Stimulated activated CD8-positive, alpha-beta memory T cell treated with anti-CD3 and anti-CD28 coated beads, Interleukin-4, amount 100 ng/mL, for 24 hours (primary cell): ENCODE measurements around the gene MMP11.
A peak's percentile ranks its signal among the peaks of the same experiment; 100 is the strongest.

Experiments used
- DNase-seq: peaks from one replicate; pipeline ENCODE4 v3.0.0-alpha.2; 2020; ENCODE audit warnings: low read depth

The MMP11 gene

DNA sequence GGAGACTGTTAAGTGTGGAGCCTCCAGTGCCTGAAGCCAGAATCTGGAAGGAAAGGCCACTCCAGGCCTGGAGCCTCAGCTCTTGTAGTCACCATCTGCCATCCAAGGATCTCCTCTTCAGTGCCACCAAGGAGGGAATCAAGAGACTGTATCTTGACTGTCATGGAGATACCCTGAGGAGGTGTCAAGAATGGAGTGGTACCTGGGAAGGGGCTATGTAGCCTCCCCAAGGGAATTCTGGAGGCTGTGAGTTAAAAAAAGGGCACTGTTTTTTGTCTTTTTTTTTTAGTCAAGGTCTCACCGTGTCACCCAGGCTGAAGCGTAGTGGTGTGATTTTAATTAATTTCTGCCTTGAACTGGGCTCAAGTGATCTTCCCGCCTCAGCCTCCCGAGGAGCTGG lies 13.1 kb upstream of the MMP11 start:
- DNase-seq = no peak

- no peak for DNase-seq
Observed at GRCh38 chr22:23760056-23760455, 12.6 kb upstream of the MMP11 start.

DNA sequence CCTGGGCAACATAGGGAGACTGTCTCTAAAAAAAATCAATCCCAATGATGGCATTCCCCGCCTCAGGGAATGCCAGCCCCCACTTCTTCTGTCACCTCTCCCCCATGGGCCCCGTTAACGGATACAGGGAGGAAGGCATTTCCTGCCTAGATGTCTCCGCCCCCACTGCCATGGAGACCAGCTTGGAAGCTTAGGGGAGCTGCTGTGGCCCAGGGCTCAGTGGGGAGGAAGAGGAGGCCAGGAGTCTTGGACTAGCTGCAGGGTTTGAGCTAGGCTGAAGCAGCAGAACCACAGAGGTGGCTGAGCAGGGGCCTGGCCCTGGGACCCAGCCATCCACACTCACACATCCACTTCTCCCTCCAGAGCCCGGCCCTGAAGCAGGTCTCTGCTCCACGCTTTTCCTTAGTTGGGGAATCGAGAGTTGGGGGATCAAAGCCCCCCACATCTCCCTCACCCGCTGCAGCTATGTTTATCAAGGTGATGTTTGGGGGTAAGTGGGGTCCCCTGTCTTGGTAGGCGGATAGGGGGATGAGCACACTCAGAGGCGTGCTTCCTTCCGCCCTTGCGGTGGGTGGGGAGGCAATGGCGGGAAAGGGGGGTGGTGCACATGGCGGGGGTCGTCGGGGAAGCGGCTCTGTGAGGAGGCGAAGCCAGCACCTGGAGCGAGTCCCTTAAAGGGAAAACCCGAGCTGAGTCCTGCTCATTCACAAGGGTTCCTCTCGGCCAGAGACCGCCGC lies 9.6 kb upstream of the MMP11 start, which contains the start of gene C22orf15:
C22orf15 (plus strand) TSS at position 149 of the 737 bp plus-strand sequence; CDS start at position 466, 317 bp downstream.
- DNase-seq = no peak

DNA sequence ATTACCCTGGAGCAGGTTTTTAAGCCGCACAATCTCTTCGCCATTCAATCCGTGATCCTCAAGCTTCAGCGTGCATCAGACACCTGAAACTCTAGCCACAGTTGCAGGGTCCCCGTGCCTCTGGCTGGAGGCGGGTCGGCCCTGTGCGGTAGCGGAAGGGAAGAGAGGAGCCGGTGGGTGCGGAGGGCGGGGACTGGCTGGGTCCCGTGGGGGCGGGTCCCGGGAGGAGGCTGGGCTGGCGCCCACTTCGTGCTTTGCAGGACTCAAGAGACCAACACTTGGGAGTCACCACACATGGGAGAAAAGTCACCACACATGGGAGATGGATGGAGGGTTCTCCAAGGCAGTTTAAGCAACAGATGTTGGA lies 9.1 kb upstream of the MMP11 start:
- DNase-seq = peak; percentile 49

- no peak for DNase-seq
Observed at GRCh38 chr22:23763954-23764353, 8.7 kb upstream of the MMP11 start.

GRCh38 chr22:23764899-23765881 lies 7.5 kb upstream of the MMP11 start:
- no peak for DNase-seq

- no peak for DNase-seq
Observed at GRCh38 chr22:23767303-23767672, 5.4 kb upstream of the MMP11 start.

- peak; percentile 69 for DNase-seq
Observed at GRCh38 chr22:23767673-23768548, 4.7 kb upstream of the MMP11 start, which contains the start of gene CHCHD10. CHCHD10 (minus strand) TSS chr22:23767972; CDS start chr22:23767874, 98 bp downstream.

GRCh38 chr22:23769321-23769965 lies 3.2 kb upstream of the MMP11 start:
- no peak for DNase-seq

GRCh38 chr22:23772315-23772648 lies 367 bp upstream of the MMP11 start:
- no peak for DNase-seq

GRCh38 chr22:23773483-23774113 lies 949 bp downstream of the MMP11 start:
- no peak for DNase-seq

DNA sequence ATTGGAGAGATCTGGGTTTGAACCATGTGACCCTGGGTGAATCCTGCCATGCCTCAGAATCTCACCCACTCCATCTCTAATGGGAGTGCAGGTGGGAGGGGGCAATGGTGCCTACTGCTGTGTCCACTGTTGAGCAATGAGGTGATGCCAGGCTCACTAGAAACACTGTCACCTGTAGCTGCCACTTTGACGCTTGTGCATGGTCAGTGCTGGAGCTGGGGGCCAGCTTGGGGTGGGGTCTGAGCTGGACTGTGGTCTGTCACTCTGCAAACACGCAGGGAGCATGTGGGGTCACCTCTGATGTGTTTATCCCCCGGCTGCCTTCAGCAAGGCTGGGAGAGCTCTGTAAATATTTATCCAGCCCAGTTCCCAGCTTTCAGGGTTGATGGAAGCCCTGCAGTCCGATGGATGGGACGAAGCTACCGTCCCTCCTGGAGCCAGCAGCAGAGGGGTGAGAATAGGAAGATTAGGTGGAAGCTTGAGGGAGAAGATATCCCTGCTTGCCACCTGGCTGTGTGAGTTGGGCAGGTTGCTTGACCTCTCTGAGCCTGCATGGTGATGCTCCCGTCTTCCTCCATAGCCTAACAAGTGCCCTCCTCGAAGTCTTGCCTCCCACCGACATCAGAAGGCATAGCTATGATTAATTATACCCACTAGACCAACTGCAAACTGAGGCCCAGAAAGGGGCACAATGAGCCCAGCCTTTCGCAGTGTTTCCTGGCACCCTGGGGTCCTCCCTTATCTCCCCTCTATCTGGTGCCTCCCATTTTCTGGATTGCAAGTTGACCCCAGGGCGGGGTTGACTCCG lies 1.7 kb downstream of the MMP11 start:
- DNase-seq = no peak

- no peak for DNase-seq
Observed at GRCh38 chr22:23774922-23775436, 2.3 kb downstream of the MMP11 start.

- no peak for DNase-seq
Observed at GRCh38 chr22:23775779-23776375, 3.2 kb downstream of the MMP11 start.

DNA sequence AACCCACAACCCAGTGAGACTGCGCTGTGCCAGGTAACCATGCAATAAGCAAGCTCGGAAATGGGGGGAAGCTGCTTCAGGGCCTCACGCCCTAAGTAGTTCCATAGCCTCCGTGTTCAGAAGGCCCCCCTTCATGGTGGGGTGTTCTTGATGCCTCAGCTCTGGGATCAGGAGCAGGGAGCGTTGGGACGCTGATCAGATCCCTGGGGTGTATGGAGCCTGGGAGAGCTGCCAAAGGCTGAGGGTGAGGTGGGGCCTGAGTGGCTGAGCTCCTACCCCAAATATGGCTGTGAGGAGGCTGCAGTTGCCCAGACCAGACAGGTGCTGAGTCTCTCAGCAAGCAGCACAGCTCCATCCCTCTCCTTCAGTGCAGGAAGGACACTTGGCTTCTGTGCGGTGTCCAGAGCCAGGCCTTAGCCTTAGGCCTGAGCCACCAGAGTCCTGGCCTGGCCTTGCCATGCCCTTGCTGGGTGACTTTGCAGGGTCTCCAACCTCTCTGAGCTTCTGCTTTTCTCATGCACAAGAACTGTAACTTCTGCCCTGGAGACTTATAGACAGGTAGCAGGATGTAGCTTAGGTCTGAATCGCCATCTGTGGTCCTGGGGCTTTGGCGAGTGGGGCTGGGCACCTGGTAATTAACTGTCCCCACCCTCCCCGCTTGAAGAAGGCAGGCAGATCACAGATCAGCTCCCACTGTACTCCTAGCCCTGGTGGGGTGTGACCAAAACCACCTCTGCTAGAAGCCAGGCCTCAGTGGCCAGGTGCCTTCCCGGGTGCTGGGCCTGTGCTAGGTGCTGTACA lies 5.3 kb downstream of the MMP11 start:
- DNase-seq = no peak

- DNase-seq = no peak
Observed at GRCh38 chr22:23778577-23778900, 5.9 kb downstream of the MMP11 start.

DNA sequence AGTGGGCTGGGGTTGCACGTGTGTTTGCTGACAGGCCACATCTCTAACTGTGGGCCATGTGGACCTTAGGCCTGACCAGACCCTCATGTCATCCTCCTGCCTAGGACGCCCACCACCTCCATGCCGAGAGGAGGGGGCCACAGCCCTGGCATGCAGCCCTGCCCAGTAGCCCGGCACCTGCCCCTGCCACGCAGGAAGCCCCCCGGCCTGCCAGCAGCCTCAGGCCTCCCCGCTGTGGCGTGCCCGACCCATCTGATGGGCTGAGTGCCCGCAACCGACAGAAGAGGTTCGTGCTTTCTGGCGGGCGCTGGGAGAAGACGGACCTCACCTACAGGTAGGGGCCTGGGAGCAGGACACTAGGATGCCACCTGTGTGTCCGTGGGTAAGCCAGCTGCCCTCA lies 6.4 kb downstream of the MMP11 start:
- DNase-seq = no peak

DNA sequence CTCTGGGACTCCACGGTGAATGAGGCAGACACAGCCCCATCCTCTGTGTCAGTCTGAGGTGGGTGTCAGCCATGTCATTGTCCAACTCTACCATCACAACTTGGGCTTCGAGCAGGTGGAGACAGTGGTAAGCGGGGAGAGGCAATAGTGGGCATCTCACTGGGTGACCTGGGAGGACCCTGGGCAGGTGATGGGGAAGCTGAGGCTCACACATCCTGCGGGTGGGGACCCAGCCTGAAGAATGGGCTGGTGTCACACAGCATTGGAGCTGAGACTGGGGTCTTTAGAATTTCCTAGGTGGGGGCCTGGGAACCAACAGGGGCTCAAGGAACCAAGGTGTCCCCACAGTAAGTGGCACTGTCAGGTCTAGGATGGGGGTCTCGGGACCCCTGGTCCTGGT lies 7.1 kb downstream of the MMP11 start:
- DNase-seq = no peak
